Measurements from ENCODE around the gene FBXO8. TPM values are rescaled to one million over a fixed set of nuclear protein-coding genes. Genes with fewer than 3 reads are reported as not detected.
A peak's percentile ranks its signal among the peaks of the same experiment; 100 is the strongest.

FBXO8 gene
- total and polyA plus RNA-seq, 2 of the 4 experiments (the other 2 are of a cell fraction), result 11.3 to 25.6 TPM

DNA sequence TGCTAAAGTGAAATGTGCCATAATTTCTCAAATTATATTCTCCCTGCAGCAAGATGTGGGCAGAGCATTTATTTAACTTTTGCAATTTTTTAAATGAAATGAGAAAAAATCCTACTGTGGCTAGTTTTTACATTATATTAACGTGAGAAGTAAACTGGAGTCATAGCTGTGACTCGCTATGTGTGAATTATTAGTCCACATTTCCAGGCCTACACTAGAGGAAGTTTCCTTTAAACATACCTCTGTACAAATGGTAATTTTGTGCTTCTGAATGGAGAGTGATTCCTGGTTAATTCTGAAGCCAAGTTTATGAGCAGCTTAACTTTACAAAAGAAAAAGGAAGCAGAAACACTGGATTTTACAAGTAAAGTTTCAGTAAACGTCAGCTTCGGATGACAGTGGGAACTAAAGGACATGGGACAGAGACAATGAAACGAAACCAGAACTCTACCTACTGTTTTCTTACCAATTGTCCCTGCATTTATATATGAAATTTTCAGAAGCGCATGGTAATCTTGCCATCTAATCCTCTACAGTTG, 72.4 kb downstream of the FBXO8 start:
- H3K27me3 ChIP-seq (ENCODE audit: control insufficient read depth, insufficient read depth, low read length), result peaks cover 38% of the 10 kb centered on the region
- peak overlapping the region; percentile 50; the same call in 1 of the 2 replicates for H3K4me2 ChIP-seq (ENCODE audit: low read depth, low read length)
- H2BK15ac ChIP-seq (ENCODE audit: low read depth, low read length), result no peak overlapping the region
- ATAC-seq (ENCODE audit: low read depth) (peak; percentile 51; the same call in 1 of the 2 replicates), DNase-seq (peak; percentile 62)
- no peak overlapping the region for H3K27ac ChIP-seq (ENCODE audit: insufficient read depth, low read length)
- intact Hi-C loops (cut with micrococcal nuclease), result no loop called here
- TF ChIP-seq, protein P1, sequence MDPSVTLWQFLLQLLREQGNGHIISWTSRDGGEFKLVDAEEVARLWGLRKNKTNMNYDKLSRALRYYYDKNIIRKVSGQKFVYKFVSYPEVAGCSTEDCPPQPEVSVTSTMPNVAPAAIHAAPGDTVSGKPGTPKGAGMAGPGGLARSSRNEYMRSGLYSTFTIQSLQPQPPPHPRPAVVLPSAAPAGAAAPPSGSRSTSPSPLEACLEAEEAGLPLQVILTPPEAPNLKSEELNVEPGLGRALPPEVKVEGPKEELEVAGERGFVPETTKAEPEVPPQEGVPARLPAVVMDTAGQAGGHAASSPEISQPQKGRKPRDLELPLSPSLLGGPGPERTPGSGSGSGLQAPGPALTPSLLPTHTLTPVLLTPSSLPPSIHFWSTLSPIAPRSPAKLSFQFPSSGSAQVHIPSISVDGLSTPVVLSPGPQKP (IDR thresholded peaks at IDR 0.05; ENCODE audit: borderline replicate concordance, low read depth, low read length), result no peak
- TF ChIP-seq RCOR1 (IDR thresholded peaks at IDR 0.05; ENCODE audit: insufficient replicate concordance, low read length), result no peak
- TF ChIP-seq MAFK (IDR thresholded peaks at IDR 0.05; ENCODE audit: low read depth, low read length), result no peak
- no peak for TF ChIP-seq RFX5 (IDR thresholded peaks at IDR 0.05; ENCODE audit: low read depth, low read length)
- TF ChIP-seq MAZ (IDR thresholded peaks at IDR 0.05; ENCODE audit: borderline replicate concordance, low read depth, low read length), result no peak
- TF ChIP-seq CHD1 (IDR thresholded peaks at IDR 0.05; ENCODE audit: low read depth, low read length), result no peak
- TF ChIP-seq FOS (IDR thresholded peaks at IDR 0.05; ENCODE audit: low read depth, low read length), result no peak
- TF ChIP-seq BHLHE40 (IDR thresholded peaks at IDR 0.05; ENCODE audit: low read depth, low read length), result no peak
- no peak for TF ChIP-seq MXI1 (IDR thresholded peaks at IDR 0.05; ENCODE audit: borderline replicate concordance, low read depth, low read length)
- H2BK120ac ChIP-seq (ENCODE audit: low read depth, low read length), result no peak overlapping the region
- no peak overlapping the region for H3K4ac ChIP-seq (ENCODE audit: low read depth, low read length)
- H3K9me1 ChIP-seq (ENCODE audit: insufficient read depth, low read length), result no peaks in the 10 kb centered on the region
- no peaks in the 10 kb centered on the region for H3K36me3 ChIP-seq (ENCODE audit: control insufficient read depth, insufficient read depth, low read length)
- H2AK5ac ChIP-seq (ENCODE audit: low read depth, low read length), result no peak overlapping the region
- no peak overlapping the region for H3K9ac ChIP-seq (ENCODE audit: low read depth, low read length)
- H2BK20ac ChIP-seq (ENCODE audit: low read depth, low read length), result no peak overlapping the region
- no peak overlapping the region for H3K14ac ChIP-seq (replicated peaks; ENCODE audit: low read depth, low read length)
- dilution Hi-C loops (cut with HindIII; ENCODE audit: low sequenced_read_pairs, unreplicated experiment), result no loop called here
- H4K91ac ChIP-seq (ENCODE audit: insufficient read depth, low read depth, low read length), result no peak overlapping the region
- ChIA-PET POLR2A (ENCODE audit: unreplicated experiment) (no interaction called here), CTCF (interaction anchor here (0.6 kb wide), 1 partner anchor 109 kb away, joined by 3 read pairs; no protein-coding TSS in a partner anchor)
- H4K5ac ChIP-seq (ENCODE audit: low read depth, low read length), result no peak overlapping the region
- H4K8ac ChIP-seq (ENCODE audit: low read depth in 2 of 2, low read length in 2 of 2), result no peak overlapping the region
- no peak overlapping the region for H3K18ac ChIP-seq (ENCODE audit: low read depth, low read length)
- H3K23ac ChIP-seq (ENCODE audit: low read depth, low read length), result no peak overlapping the region
- no CpG with 5 or more reads among the region's 6 CpGs for WGBS, 2 experiments (ENCODE audit: extremely low coverage in 2 of 2, insufficient read length in 1 of 2)
- in situ Hi-C loops (cut with MboI; ENCODE audit: low sequenced_read_pairs), result no loop called here
- no peak overlapping the region for H3K4me3 ChIP-seq (ENCODE audit: insufficient read depth, low read depth, low read length)
- H4K20me1 ChIP-seq (ENCODE audit: insufficient read depth, low read length), result no peaks in the 10 kb centered on the region
- no peak overlapping the region for H3K56ac ChIP-seq (ENCODE audit: extremely low read depth, insufficient read depth, low read length)
- no peak overlapping the region for H2AFZ ChIP-seq (replicated peaks; ENCODE audit: low read length, poor library complexity)
- BruUV-seq (replicated peaks), result no TSS peak
- H3K79me1 ChIP-seq (ENCODE audit: low read depth in 1 of 2, low read length in 2 of 2), result no peaks in the 10 kb centered on the region
- no peak overlapping the region for H2AK9ac ChIP-seq (replicated peaks; ENCODE audit: low read depth, low read length, poor library complexity)
- H3K4me1 ChIP-seq (ENCODE audit: control insufficient read depth, insufficient read depth, low read length), result no peaks in the 10 kb centered on the region
- H2BK5ac ChIP-seq (ENCODE audit: low read depth, low read length, poor library complexity, severe bottlenecking), result no peak overlapping the region
- H3K9me3 ChIP-seq (ENCODE audit: control insufficient read depth, insufficient read depth, low read length), result peaks cover 6% of the 10 kb centered on the region; the same call in 1 of the 2 replicates
